HEK293 (cell line): Measurements from ENCODE around the gene HAUS8.

Experiments
- CTCF ChIA-PET: fragments of 350-600 bp; formaldehyde crosslinking; extraction: SDS; loops from one replicate; lab custom pipeline; 2021; ENCODE audit warnings: antibody characterized with exemption; lab: Yijun Ruan, JAX
- POLR2A ChIA-PET: fragments of 300-600 bp; formaldehyde crosslinking; extraction: SDS; loops from one replicate; lab custom pipeline; 2020; ENCODE audit warnings: antibody characterized with exemption, inconsistent platforms; lab: Yijun Ruan, JAX
- H3K27ac ChIP-seq: fragments of 200-500 bp; sonication (Bioruptor generic); 2 replicates; pipeline ENCODE4 v1.5.1; 2014; ENCODE audit warnings: low read depth, low read length, control low read depth, inconsistent platforms; ENCODE audit errors: extremely low read depth
- H3K36me3 ChIP-seq, 2 experiments: fragments of 200-500 bp in 1 of 2; sonication (Bioruptor generic) in 1 of 2; 1 replicate in 1 of 2; 2 replicates in 1 of 2; pipeline ENCODE4 v1.5.1; 2014 to 2017; ENCODE audit warnings: inconsistent platforms in 2 of 2, low read length in 2 of 2; ENCODE audit not compliant: control insufficient read depth in 2 of 2, insufficient read depth in 1 of 2
- H3K4me1 ChIP-seq: fragments of 200-500 bp; sonication (Bioruptor generic); 2 replicates; pipeline ENCODE4 v1.5.1; 2014; ENCODE audit warnings: mild to moderate bottlenecking, low read length, inconsistent platforms; ENCODE audit not compliant: control insufficient read depth, insufficient read depth
- H3K4me3 ChIP-seq: 2 replicates; pipeline ENCODE4 v1.5.1; 2011; ENCODE audit warnings: low read depth, mild to moderate bottlenecking, control low read depth, low read length, moderate library complexity
- H3K9me3 ChIP-seq: fragments of 200-500 bp; sonication (Bioruptor generic); 2 replicates; pipeline ENCODE4 v1.5.1; 2014; ENCODE audit warnings: low read depth, low read length, inconsistent platforms; ENCODE audit not compliant: control insufficient read depth, insufficient read depth
- EGR2 ChIP-seq: fragments of 450-650 bp; formaldehyde crosslinking; IDR thresholded peaks from 2 replicates; pipeline ENCODE4 v1.5.1; 2016; ENCODE audit warnings: low read depth, missing biosample characterization, missing genetic modification characterization
- GLIS2 ChIP-seq: fragments of 450-650 bp; formaldehyde crosslinking; IDR thresholded peaks from 2 replicates; pipeline ENCODE4 v1.5.1; 2016; ENCODE audit warnings: missing biosample characterization, missing genetic modification characterization
- WT1 ChIP-seq: fragments of 450-650 bp; formaldehyde crosslinking; IDR thresholded peaks from 2 replicates; pipeline ENCODE4 v1.5.1; 2016; ENCODE audit warnings: missing biosample characterization, missing genetic modification characterization
- ZBTB1 ChIP-seq: fragments of 450-650 bp; formaldehyde crosslinking; IDR thresholded peaks from 2 replicates; pipeline ENCODE4 v1.5.1; 2016; ENCODE audit warnings: missing biosample characterization, missing genetic modification characterization
- ZBTB17 ChIP-seq: fragments of 450-650 bp; formaldehyde crosslinking; IDR thresholded peaks from 2 replicates; pipeline ENCODE4 v1.5.1; 2016; ENCODE audit warnings: missing biosample characterization, missing genetic modification characterization
- ZBTB48 ChIP-seq: fragments of 450-650 bp; formaldehyde crosslinking; IDR thresholded peaks from 2 replicates; pipeline ENCODE4 v1.5.1; 2016; ENCODE audit warnings: missing biosample characterization, missing genetic modification characterization
- ZBTB7A ChIP-seq: fragments of 450-650 bp; formaldehyde crosslinking; IDR thresholded peaks from 2 replicates; pipeline ENCODE4 v1.5.1; 2016; ENCODE audit warnings: low read depth, missing biosample characterization, missing genetic modification characterization
- ZFP41 ChIP-seq: fragments of 450-650 bp; formaldehyde crosslinking; IDR thresholded peaks from 2 replicates; pipeline ENCODE4 v1.5.1; 2016; ENCODE audit warnings: missing biosample characterization, missing genetic modification characterization, borderline replicate concordance
- ZIC2 ChIP-seq: fragments of 450-650 bp; formaldehyde crosslinking; IDR thresholded peaks from 2 replicates; pipeline ENCODE4 v1.5.1; 2016; ENCODE audit warnings: missing biosample characterization, missing genetic modification characterization
- ZNF19 ChIP-seq: fragments of 450-650 bp; formaldehyde crosslinking; IDR thresholded peaks from 2 replicates; pipeline ENCODE4; 2016; ENCODE audit warnings: missing biosample characterization, missing genetic modification characterization, low read depth
- ZNF211 ChIP-seq: fragments of 450-650 bp; formaldehyde crosslinking; IDR thresholded peaks from 2 replicates; pipeline ENCODE4 v1.5.1; 2016; ENCODE audit warnings: low read depth, missing biosample characterization, missing genetic modification characterization
- ZNF350 ChIP-seq: fragments of 450-650 bp; formaldehyde crosslinking; IDR thresholded peaks from 2 replicates; pipeline ENCODE4 v1.5.0; 2017; ENCODE audit warnings: missing biosample characterization, mild to moderate bottlenecking, missing genetic modification characterization
- ZNF354C ChIP-seq: fragments of 450-650 bp; formaldehyde crosslinking; IDR thresholded peaks from 2 replicates; pipeline ENCODE4 v1.5.1; 2016; ENCODE audit warnings: missing biosample characterization, missing genetic modification characterization, low read depth, borderline replicate concordance
- ZNF394 ChIP-seq: fragments of 450-650 bp; formaldehyde crosslinking; IDR thresholded peaks from 2 replicates; pipeline ENCODE4 v1.5.1; 2016; ENCODE audit warnings: missing biosample characterization, missing genetic modification characterization, mild to moderate bottlenecking, moderate library complexity, borderline replicate concordance
- ZNF529 ChIP-seq: fragments of 450-650 bp; formaldehyde crosslinking; IDR thresholded peaks from 2 replicates; pipeline ENCODE4 v1.5.1; 2017; ENCODE audit warnings: missing genetic modification characterization, missing biosample characterization; ENCODE audit not compliant: insufficient replicate concordance
- ZNF544 ChIP-seq: fragments of 450-650 bp; formaldehyde crosslinking; IDR thresholded peaks from 2 replicates; pipeline ENCODE4 v1.5.0; 2017; ENCODE audit warnings: missing biosample characterization, missing genetic modification characterization
- ZNF610 ChIP-seq: fragments of 450-650 bp; formaldehyde crosslinking; IDR thresholded peaks from 2 replicates; pipeline ENCODE4 v1.5.1; 2016; ENCODE audit warnings: missing biosample characterization, missing genetic modification characterization, borderline replicate concordance
- ZNF621 ChIP-seq: fragments of 450-650 bp; formaldehyde crosslinking; IDR thresholded peaks from 2 replicates; pipeline ENCODE4 v1.5.1; 2017; ENCODE audit warnings: missing biosample characterization, missing genetic modification characterization
- ZNF629 ChIP-seq: fragments of 450-650 bp; formaldehyde crosslinking; IDR thresholded peaks from 2 replicates; pipeline ENCODE4 v1.5.1; 2017; ENCODE audit warnings: missing biosample characterization, missing genetic modification characterization
- ZNF791 ChIP-seq: fragments of 450-650 bp; formaldehyde crosslinking; IDR thresholded peaks from 2 replicates; pipeline ENCODE4 v1.5.1; 2016; ENCODE audit warnings: missing biosample characterization, missing genetic modification characterization
- TF ChIP-seq, protein P1 (sequence below): fragments of 450-650 bp; formaldehyde crosslinking; IDR thresholded peaks from 2 replicates; pipeline ENCODE4 v1.5.1; 2017; ENCODE audit warnings: missing biosample characterization, missing genetic modification characterization
- TF ChIP-seq, protein P2 (sequence below): fragments of 450-650 bp; IDR thresholded peaks from 2 replicates; pipeline ENCODE4 v1.5.1; 2018; ENCODE audit warnings: missing biosample characterization, mild to moderate bottlenecking, missing genetic modification characterization
- TF ChIP-seq, protein P3 (sequence below): fragments of 450-650 bp; formaldehyde crosslinking; IDR thresholded peaks from 2 replicates; pipeline ENCODE4 v1.5.1; 2016; ENCODE audit warnings: missing biosample characterization, missing genetic modification characterization, low read depth

HAUS8 gene

DNA sequence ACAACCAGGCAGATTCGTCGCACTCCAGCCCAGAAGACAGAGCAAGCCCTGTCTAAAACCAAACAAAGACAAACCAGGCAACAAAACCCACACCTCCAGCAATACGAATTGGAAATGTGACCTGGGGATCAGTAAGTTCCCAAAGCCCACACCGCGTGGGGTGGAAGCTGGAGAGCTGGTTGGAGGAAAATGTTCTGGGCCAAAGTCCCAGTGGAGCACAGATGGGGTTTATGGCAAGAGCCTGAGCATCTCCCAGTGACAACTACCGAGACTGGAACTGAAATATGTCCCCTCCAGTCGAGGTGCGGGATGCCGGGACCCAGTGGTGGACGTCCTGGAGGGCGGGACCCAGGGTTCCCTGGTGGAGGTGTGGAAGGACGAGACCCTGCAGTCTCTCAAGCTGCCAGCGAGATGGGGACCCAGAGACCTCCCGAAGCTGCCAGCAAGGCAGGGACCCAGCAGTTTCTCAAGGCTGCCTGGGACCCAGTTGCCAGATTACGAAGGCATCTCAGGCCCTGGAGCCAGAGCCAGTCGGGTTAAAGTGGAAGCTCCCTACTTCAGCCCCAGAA is 26.3 kb downstream of the HAUS8 start:
- ChIA-PET CTCF (interaction anchor here (0.6 kb wide), 1 partner anchor 336 kb away, joined by 7 read pairs; no protein-coding TSS in a partner anchor), POLR2A (no interaction called here)
- H3K27ac ChIP-seq: no peak overlapping the region

DNA sequence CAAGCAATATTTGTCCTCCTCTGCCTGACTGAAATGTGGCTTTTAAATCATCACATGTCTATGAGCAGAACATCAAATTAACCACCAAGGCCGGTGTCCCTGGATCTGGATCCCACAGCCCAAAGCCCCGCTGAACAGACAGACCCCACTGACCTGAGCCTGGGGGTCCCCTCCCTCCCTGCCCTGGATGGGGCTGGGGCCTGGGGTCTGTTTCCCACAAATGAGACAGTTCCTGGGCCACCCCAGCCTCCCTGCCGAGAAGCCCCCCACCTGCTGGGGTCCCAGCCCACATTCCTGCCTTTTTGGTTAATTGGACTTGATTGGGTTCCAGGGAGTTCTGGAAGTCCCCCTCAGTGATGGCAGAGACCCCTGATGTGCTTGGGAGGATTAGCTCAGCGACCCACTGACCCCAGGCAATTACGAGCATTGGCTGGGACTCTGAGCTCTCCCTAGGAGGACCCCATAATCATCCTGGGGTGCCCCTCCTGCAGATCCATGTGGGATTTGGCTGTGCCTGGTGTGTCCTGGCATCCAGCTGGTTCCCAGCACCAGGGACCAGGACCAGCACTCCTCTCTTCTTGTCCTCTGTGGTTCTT is 29.2 kb downstream of the HAUS8 start:
- Histone ChIP-seq H3K9me3 (no peaks in the 10 kb centered on the region), H3K27ac (no peak overlapping the region), H3K4me1 (no peaks in the 10 kb centered on the region), H3K4me3 (no peak overlapping the region), H3K36me3 (peaks cover 0 to 23% of the 10 kb centered on the region in 2 experiments)
- peak; percentile 99 for TF ChIP-seq ZIC2 (tag by site-specific recombination)
- TF ChIP-seq, protein P1, sequence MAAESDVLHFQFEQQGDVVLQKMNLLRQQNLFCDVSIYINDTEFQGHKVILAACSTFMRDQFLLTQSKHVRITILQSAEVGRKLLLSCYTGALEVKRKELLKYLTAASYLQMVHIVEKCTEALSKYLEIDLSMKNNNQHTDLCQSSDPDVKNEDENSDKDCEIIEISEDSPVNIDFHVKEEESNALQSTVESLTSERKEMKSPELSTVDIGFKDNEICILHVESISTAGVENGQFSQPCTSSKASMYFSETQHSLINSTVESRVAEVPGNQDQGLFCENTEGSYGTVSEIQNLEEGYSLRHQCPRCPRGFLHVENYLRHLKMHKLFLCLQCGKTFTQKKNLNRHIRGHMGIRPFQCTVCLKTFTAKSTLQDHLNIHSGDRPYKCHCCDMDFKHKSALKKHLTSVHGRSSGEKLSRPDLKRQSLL (tag by site-specific recombination): no peak
- TF ChIP-seq, all 188 proteins: peak for 1
- ChIA-PET POLR2A (no interaction called here), CTCF (interaction anchor here (0.5 kb wide), 1 partner anchor 528 kb away, joined by 3 read pairs; no protein-coding TSS in a partner anchor)

More for the DNA sequence above, 26.3 kb downstream of the HAUS8 start:
- Histone ChIP-seq H3K9me3 (no peaks in the 10 kb centered on the region), H3K4me3 (no peak overlapping the region), H3K4me1 (no peaks in the 10 kb centered on the region), H3K36me3 (peaks cover 14 to 52% of the 10 kb centered on the region in 2 experiments)
- TF ChIP-seq ZBTB7A (tag by site-specific recombination) (no peak), ZNF544 (tag by site-specific recombination) (no peak), ZNF19 (tag by site-specific recombination) (no peak), GLIS2 (tag by site-specific recombination) (no peak), ZNF529 (tag by site-specific recombination) (no peak), ZNF394 (no peak), ZBTB48 (tag by site-specific recombination) (no peak), ZNF211 (tag by site-specific recombination) (no peak), ZNF610 (tag by site-specific recombination) (no peak), EGR2 (tag by site-specific recombination) (no peak), ZNF354C (tag by site-specific recombination) (no peak), ZBTB17 (tag by site-specific recombination) (no peak), ZNF629 (no peak), ZNF621 (tag by site-specific recombination) (no peak), ZBTB1 (tag by site-specific recombination) (no peak), ZNF791 (tag by site-specific recombination) (no peak)
- TF ChIP-seq, protein P2, sequence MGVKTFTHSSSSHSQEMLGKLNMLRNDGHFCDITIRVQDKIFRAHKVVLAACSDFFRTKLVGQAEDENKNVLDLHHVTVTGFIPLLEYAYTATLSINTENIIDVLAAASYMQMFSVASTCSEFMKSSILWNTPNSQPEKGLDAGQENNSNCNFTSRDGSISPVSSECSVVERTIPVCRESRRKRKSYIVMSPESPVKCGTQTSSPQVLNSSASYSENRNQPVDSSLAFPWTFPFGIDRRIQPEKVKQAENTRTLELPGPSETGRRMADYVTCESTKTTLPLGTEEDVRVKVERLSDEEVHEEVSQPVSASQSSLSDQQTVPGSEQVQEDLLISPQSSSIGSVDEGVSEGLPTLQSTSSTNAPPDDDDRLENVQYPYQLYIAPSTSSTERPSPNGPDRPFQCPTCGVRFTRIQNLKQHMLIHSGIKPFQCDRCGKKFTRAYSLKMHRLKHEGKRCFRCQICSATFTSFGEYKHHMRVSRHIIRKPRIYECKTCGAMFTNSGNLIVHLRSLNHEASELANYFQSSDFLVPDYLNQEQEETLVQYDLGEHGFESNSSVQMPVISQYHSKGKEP (tag by site-specific recombination): no peak

DNA sequence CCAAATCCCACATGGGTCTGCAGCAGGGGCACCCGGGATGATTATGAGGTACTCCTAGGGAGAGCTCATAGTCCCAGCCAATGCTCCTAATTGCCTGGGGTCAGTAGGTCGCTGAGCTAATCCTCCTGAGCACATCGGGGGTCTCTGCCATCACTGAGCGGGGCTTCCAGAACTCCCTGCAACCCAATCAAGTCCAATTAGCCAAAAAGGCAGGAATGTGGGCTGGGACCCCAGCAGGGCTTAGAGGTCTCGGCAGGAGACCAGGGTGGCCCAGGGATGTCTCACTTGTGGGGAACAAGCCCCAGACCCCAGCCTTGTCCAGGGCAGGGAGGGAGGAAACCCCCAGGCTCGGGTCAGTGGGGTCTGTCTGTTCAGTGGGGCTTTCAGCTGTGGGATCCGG is 31.5 kb downstream of the HAUS8 start:
- TF ChIP-seq ZNF394: no peak
- no peak for TF ChIP-seq ZNF350
- peak; percentile 97 for TF ChIP-seq ZIC2 (tag by site-specific recombination)
- TF ChIP-seq WT1: no peak
- TF ChIP-seq ZFP41: no peak
- TF ChIP-seq, protein P3, sequence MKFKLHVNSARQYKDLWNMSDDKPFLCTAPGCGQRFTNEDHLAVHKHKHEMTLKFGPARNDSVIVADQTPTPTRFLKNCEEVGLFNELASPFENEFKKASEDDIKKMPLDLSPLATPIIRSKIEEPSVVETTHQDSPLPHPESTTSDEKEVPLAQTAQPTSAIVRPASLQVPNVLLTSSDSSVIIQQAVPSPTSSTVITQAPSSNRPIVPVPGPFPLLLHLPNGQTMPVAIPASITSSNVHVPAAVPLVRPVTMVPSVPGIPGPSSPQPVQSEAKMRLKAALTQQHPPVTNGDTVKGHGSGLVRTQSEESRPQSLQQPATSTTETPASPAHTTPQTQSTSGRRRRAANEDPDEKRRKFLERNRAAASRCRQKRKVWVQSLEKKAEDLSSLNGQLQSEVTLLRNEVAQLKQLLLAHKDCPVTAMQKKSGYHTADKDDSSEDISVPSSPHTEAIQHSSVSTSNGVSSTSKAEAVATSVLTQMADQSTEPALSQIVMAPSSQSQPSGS: no peak
- peaks cover 0 to 5% of the 10 kb centered on the region in 2 experiments; a peak in 1 of 3 replicates for H3K36me3 ChIP-seq
- no peak overlapping the region for H3K27ac ChIP-seq
- H3K9me3 ChIP-seq: no peaks in the 10 kb centered on the region
- ChIA-PET POLR2A (no interaction called here), CTCF (interaction anchor here (0.5 to 1.4 kb wide), 2 partner anchors 9 to 362 kb away, joined by 3 to 6 read pairs; partner anchors contain the start of gene BST2)
- H3K4me1 ChIP-seq: no peaks in the 10 kb centered on the region
- H3K4me3 ChIP-seq: no peak overlapping the region
